K562 treated with DMSO at 1 percent for 48 hours (cell line): ENCODE results near the gene NSUN2. TPM values are rescaled to one million over a fixed set of nuclear protein-coding genes. Genes with fewer than 3 reads are reported as not detected.

Source experiments
- total RNA-seq: library from RNA; unstranded; fragments of 300-600 nt; gene quantifications from 2 replicates; pipeline ENCODE4 v1.2.3, GENCODE V29; 2022; ENCODE audit warnings: low replicate concordance; ENCODE audit errors: extremely low read depth

The NSUN2 gene
- not detected in 2 replicates for total RNA-seq

GRCh38 chr5:6632888-6633468, at the start of gene NSUN2, which contains the start of gene SRD5A1:
NSUN2 (minus strand) TSS chr5:6633044; CDS start chr5:6632979, 65 bp downstream.
SRD5A1 (plus strand) TSS chr5:6633440; CDS start chr5:6633577, 137 bp downstream.

Other genes with a start within 250 kb of the NSUN2 start
- not detected in 2 replicates for gene UBE2QL1, start 184.2 kb downstream of the NSUN2 start, total RNA-seq
- not detected in 2 replicates for gene SRD5A1, start 396 bp upstream of the NSUN2 start, total RNA-seq
- 213 TPM in 1 of 2 replicates, not detected in the other for gene TENT4A, start 80.4 kb upstream of the NSUN2 start, total RNA-seq